ENCODE data around the gene GRK5.

GRCh38 chr10:119371704-119372663 lies 164.6 kb downstream of the GRK5 start:
- TF ChIP-seq CTCF (conservative IDR thresholded peaks at IDR 0.05; ENCODE audit: low read length), result no peak
- TF ChIP-seq EZH2phosphoT487 (IDR thresholded peaks at IDR 0.05; ENCODE audit: borderline replicate concordance), result no peak

Data from Loucy (cell line).